H1 (cell line): ENCODE data around the gene NPL. TPM values are rescaled to one million over a fixed set of nuclear protein-coding genes. Genes with fewer than 3 reads are reported as not detected.
A peak's percentile ranks its signal among the peaks of the same experiment; 100 is the strongest.

Source experiments
- CTCF ChIA-PET: fragments of 300-600 bp; sonication (Branson Sonifier 250); formaldehyde crosslinking; loops from one replicate; lab custom pipeline; 2021; ENCODE audit not compliant: partially characterized antibody; lab: Charles Lee
- POLR2A ChIA-PET: fragments of 300-600 bp; sonication (Branson Sonifier 250); formaldehyde crosslinking; loops from one replicate; lab custom pipeline; 2021; ENCODE audit warnings: inconsistent platforms; ENCODE audit not compliant: partially characterized antibody; lab: Charles Lee
- DNase-seq, 2 experiments: peaks; one replicate each; pipeline versions ENCODE4 v3.0.0 to v3.0.0-alpha.2; 2010 to 2022; ENCODE audit warnings: low spot score in 2 of 2, low read depth in 1 of 2, mixed read lengths in 1 of 2
- FAIRE-seq: peaks from 2 replicates; lab custom pipeline; 2011; peaks lifted over from hg19 to GRCh38; lab: Jason Lieb, UNC
- H2AFZ ChIP-seq: 2 replicates; pipeline ENCODE4 v1.8.1; 2012; ENCODE audit warnings: low read length, inconsistent platforms
- H2AK5ac ChIP-seq: 2 replicates; pipeline ENCODE4 v1.6.1; 2013; ENCODE audit warnings: low read depth, low read length
- H2BK120ac ChIP-seq: replicated peaks from 2 replicates; pipeline ENCODE3; 2013; ENCODE audit warnings: low read depth, low read length, inconsistent platforms
- H2BK12ac ChIP-seq: 2 replicates; pipeline ENCODE4 v1.6.1; 2013; ENCODE audit warnings: low read depth, low read length
- H2BK15ac ChIP-seq: 2 replicates; pipeline ENCODE4 v1.6.1; 2013; ENCODE audit warnings: low read length
- H2BK20ac ChIP-seq: 2 replicates; pipeline ENCODE4 v1.6.1; 2013; ENCODE audit warnings: low read length
- H2BK5ac ChIP-seq: 2 replicates; pipeline ENCODE4 v1.6.1; 2013; ENCODE audit warnings: low read depth, low read length
- H3K14ac ChIP-seq: 2 replicates; pipeline ENCODE4 v1.6.1; 2013; ENCODE audit warnings: inconsistent platforms; ENCODE audit not compliant: insufficient read length
- H3K18ac ChIP-seq: 2 replicates; pipeline ENCODE4 v1.6.1; 2013; ENCODE audit warnings: low read length; ENCODE audit errors: extremely low read depth
- H3K23ac ChIP-seq: 2 replicates; pipeline ENCODE4 v1.6.1; 2013; ENCODE audit warnings: inconsistent platforms; ENCODE audit not compliant: insufficient read length
- H3K23me2 ChIP-seq: 2 replicates; pipeline ENCODE4 v1.6.1; 2013; ENCODE audit warnings: low read depth, low read length
- H3K27ac ChIP-seq: 2 replicates; pipeline ENCODE4 v1.6.1; 2011; ENCODE audit warnings: low read depth, low read length, inconsistent platforms
- H3K27me3 ChIP-seq, 4 experiments: replicated peaks in 1 of 4; 1 replicate in 1 of 4; 2 replicates in 3 of 4; pipeline versions ENCODE4 v1.6.1 to v1.8.1; 2011 to 2013; ENCODE audit warnings: low read length in 3 of 4, mild to moderate bottlenecking in 3 of 4, inconsistent platforms in 2 of 4, mixed read lengths in 2 of 4, moderate library complexity in 1 of 4; ENCODE audit not compliant: control insufficient read depth in 3 of 4, insufficient read depth in 3 of 4; ENCODE audit errors: extremely low read depth in 1 of 4
- H3K36me3 ChIP-seq, 4 experiments: 2 replicates each; pipeline versions ENCODE4 v1.6.1 to v1.8.1; 2011 to 2013; ENCODE audit warnings: mild to moderate bottlenecking in 4 of 4, low read length in 3 of 4, moderate library complexity in 2 of 4, control low read depth in 1 of 4, inconsistent platforms in 1 of 4; ENCODE audit not compliant: insufficient read depth in 4 of 4, control insufficient read depth in 2 of 4
- H3K4ac ChIP-seq: replicated peaks from 2 replicates; pipeline ENCODE3; 2013; ENCODE audit warnings: low read length, low read depth, mixed read lengths, inconsistent platforms; ENCODE audit not compliant: insufficient read length
- H3K4me1 ChIP-seq, 4 experiments: replicated peaks in 1 of 4; 1 replicate in 1 of 4; 2 replicates in 3 of 4; pipeline versions ENCODE4 v1.6.1 to v1.8.1; 2011 to 2013; ENCODE audit warnings: low read length in 3 of 4, inconsistent platforms in 2 of 4, mixed read lengths in 1 of 4; ENCODE audit not compliant: insufficient read depth in 4 of 4, control insufficient read depth in 3 of 4
- H3K4me2 ChIP-seq, 2 experiments: 2 replicates each; pipeline versions ENCODE4 v1.6.1 to v1.8.1; 2011 to 2013; ENCODE audit warnings: low read depth in 2 of 2, low read length in 2 of 2, control low read depth in 1 of 2, inconsistent platforms in 1 of 2, mild to moderate bottlenecking in 1 of 2; ENCODE audit not compliant: insufficient read depth in 1 of 2
- H3K4me3 ChIP-seq, 4 experiments: fragments of 200-600, 300-600 bp in 1 of 4; sonication (generic), shearing (Covaris generic), sonication (Bioruptor Twin) in 1 of 4; 2 replicates each; pipeline versions ENCODE4 v1.5.1 to v1.8.1; 2011 to 2016; ENCODE audit warnings: low read length in 4 of 4, low read depth in 3 of 4, control low read depth in 2 of 4, inconsistent platforms in 2 of 4, mild to moderate bottlenecking in 2 of 4, mixed read lengths in 1 of 4, moderate library complexity in 1 of 4; ENCODE audit not compliant: insufficient read depth in 2 of 4; ENCODE audit errors: extremely low read depth in 1 of 4
- H3K56ac ChIP-seq: replicated peaks from 2 replicates; pipeline ENCODE3; 2013; ENCODE audit warnings: low read depth, mild to moderate bottlenecking, mixed read lengths, low read length, inconsistent platforms; ENCODE audit not compliant: insufficient read length
- H3K79me1 ChIP-seq: 2 replicates; pipeline ENCODE4 v1.6.1; 2013; ENCODE audit warnings: low read depth, low read length, control low read depth
- H3K79me2 ChIP-seq, 2 experiments: 2 replicates each; pipeline versions ENCODE4 v1.6.1 to v1.8.1; 2012 to 2013; ENCODE audit warnings: low read length in 2 of 2, mild to moderate bottlenecking in 2 of 2, inconsistent platforms in 1 of 2; ENCODE audit not compliant: insufficient read depth in 2 of 2, control insufficient read depth in 1 of 2
- H3K9ac ChIP-seq, 4 experiments: replicated peaks in 1 of 4; 1 replicate in 1 of 4; 2 replicates in 3 of 4; pipeline versions ENCODE4 v1.6.1 to v1.8.1; 2011 to 2013; ENCODE audit warnings: low read depth in 3 of 4, low read length in 3 of 4, control low read depth in 2 of 4, mild to moderate bottlenecking in 2 of 4, moderate library complexity in 2 of 4, inconsistent platforms in 1 of 4; ENCODE audit errors: extremely low read depth in 1 of 4
- H3K9me3 ChIP-seq, 2 experiments: 2 replicates each; pipeline versions ENCODE4 v1.6.1 to v1.8.1; 2012 to 2013; ENCODE audit warnings: mild to moderate bottlenecking in 2 of 2, moderate library complexity in 2 of 2, control low read depth in 1 of 2, inconsistent platforms in 1 of 2, low read depth in 1 of 2, low read length in 1 of 2, mixed read lengths in 1 of 2; ENCODE audit not compliant: insufficient read depth in 2 of 2
- H4K20me1 ChIP-seq, 2 experiments: replicated peaks in 1 of 2; 2 replicates each; pipeline versions ENCODE3 to v1.8.1; 2011 to 2013; ENCODE audit warnings: inconsistent platforms in 2 of 2, low read length in 2 of 2, mild to moderate bottlenecking in 1 of 2; ENCODE audit not compliant: insufficient read depth in 2 of 2, control insufficient read depth in 1 of 2
- H4K5ac ChIP-seq: 2 replicates; pipeline ENCODE4 v1.6.1; 2013; ENCODE audit warnings: low read length, low read depth, mixed read lengths, inconsistent platforms; ENCODE audit not compliant: insufficient read length
- H4K8ac ChIP-seq: 2 replicates; pipeline ENCODE4 v1.8.0; 2013; ENCODE audit warnings: mild to moderate bottlenecking, moderate library complexity, low read length, inconsistent platforms; ENCODE audit not compliant: insufficient read depth; ENCODE audit errors: extremely low read depth
- H4K91ac ChIP-seq: replicated peaks from 2 replicates; pipeline ENCODE3; 2013; ENCODE audit warnings: low read length, mixed read lengths, inconsistent platforms; ENCODE audit not compliant: insufficient read length
- CREB1 ChIP-seq: IDR thresholded peaks from 2 replicates; pipeline ENCODE4 v1.6.1; 2012; ENCODE audit warnings: inconsistent platforms
- MAFK ChIP-seq: IDR thresholded peaks from 2 replicates; pipeline ENCODE4 v1.6.1; 2012; ENCODE audit warnings: low read depth, mild to moderate bottlenecking, improper control_type of control experiment, low read length
- WGBS, 2 experiments: shearing (Covaris generic) in 1 of 2; methylation state at CpG; one replicate each; pipeline versions ENCODE4 v1.1.6 to v1.1.7; 2013 to 2015; ENCODE audit warnings: low lambda C conversion rate in 2 of 2, mixed read lengths in 2 of 2, inconsistent platforms in 1 of 2, low coverage in 1 of 2, missing lambda C conversion rate in 1 of 2; ENCODE audit not compliant: insufficient replicate concordance in 2 of 2, insufficient coverage in 1 of 2, insufficient read length in 1 of 2; ENCODE audit errors: extremely low coverage in 1 of 2, missing lambda C conversion rate in 1 of 2; 5-methylcytosine and 5-hydroxymethylcytosine counted together
- polyA plus RNA-seq, 7 experiments: library from polyadenylated mRNA; depleted of rRNA in 3 of 7; stranded (reverse) in 5 of 7; unstranded in 2 of 7; fragments of >200 nt in 5 of 7; fragments of 200-250 nt in 2 of 7; gene quantifications; 1 replicate in 5 of 7; 2 replicates in 1 of 7; 4 replicates in 1 of 7; pipeline versions ENCODE4 v1.2.1 to v1.2.3, GENCODE V29; 2011 to 2013; ENCODE audit warnings: missing spikeins in 2 of 7, mixed read lengths in 2 of 7
- total RNA-seq: library from RNA; stranded (reverse); fragmentation: NEBNext Ultra II Directional; extraction: Animal tissue kit (Norgen Biotek cat#: 25700); gene quantifications from 2 replicates; pipeline ENCODE4 v1.2.1, GENCODE V29; 2021

NPL gene
- total and polyA plus RNA-seq, 2 of the 8 experiments (the other 6 are each of a cell fraction or from before 2014, with no cell fraction given): 2.2 to 4.4 TPM

GRCh38 chr1:182795563-182796228 lies 6.1 kb downstream of the NPL start:
- CTCF ChIA-PET: interaction anchor here (2.1 to 23.0 kb wide), 3 partner anchors 11 to 715 kb away, joined by 6 to 1131 read pairs (median 118); partner anchors contain the start of genes RGS16 and RNASEL
- Histone ChIP-seq H3K27me3 (peaks cover 0 to 3% (median 2%) of the 10 kb centered on the region in 4 experiments; a peak in 4 of 7 replicates), H3K23me2 (no peaks in the 10 kb centered on the region), H2BK20ac (no peak overlapping the region), H2BK5ac (no peak overlapping the region), H3K4ac (no peak overlapping the region), H2BK12ac (no peak overlapping the region), H3K27ac (no peak overlapping the region), H3K56ac (no peak overlapping the region), H3K36me3 (no peaks in the 10 kb centered on the region), H3K18ac (no peak overlapping the region), H3K4me2 (no peak overlapping the region), H4K5ac (no peak overlapping the region), H3K9me3 (no peaks in the 10 kb centered on the region), H2BK120ac (no peak overlapping the region), H2BK15ac (no peak overlapping the region), H3K79me1 (no peaks in the 10 kb centered on the region), H3K4me1 (peaks cover 0 to 5% (median 1%) of the 10 kb centered on the region in 4 experiments; a peak in 1 of 7 replicates), H2AK5ac (no peak overlapping the region), H3K4me3 (no peak overlapping the region), H2AFZ (no peak overlapping the region), H3K23ac (no peak overlapping the region), H3K9ac (no peak overlapping the region), H3K14ac (no peak overlapping the region), H4K20me1 (no peaks in the 10 kb centered on the region), H4K91ac (no peak overlapping the region), H3K79me2 (no peaks in the 10 kb centered on the region), H4K8ac (no peak overlapping the region)
- TF ChIP-seq CREB1: no peak
- TF ChIP-seq MAFK: peak; percentile 39; the same call in 1 of the 2 replicates
- FAIRE-seq (no peak), DNase-seq (no peak)
- 87% methylated on average over 8 of the region's 8 CpGs; no CpG with 5 or more reads in 1 of the 2 experiments for WGBS, 2 experiments
- POLR2A ChIA-PET: no interaction called here
